Liver (tissue), 9 donors: ENCODE results near the gene DEXI. TPM values are rescaled to one million over a fixed set of nuclear protein-coding genes. Genes with fewer than 3 reads are reported as not detected.

Experiments
- DNase-seq: peaks from one replicate; pipeline ENCODE4 v3.0.0-alpha.2; 2017; ENCODE audit warnings: low spot score
- H3K27ac ChIP-seq, 2 donors: one replicate each; pipeline ENCODE4 v1.7.0; 2013; ENCODE audit warnings: inconsistent platforms in 2 of 2, low read length in 2 of 2, control low read depth in 1 of 2, low read depth in 1 of 2, mild to moderate bottlenecking in 1 of 2
- H3K27me3 ChIP-seq, 4 donors: one replicate each; pipeline versions ENCODE4 v1.6.1 to v1.7.0; 2013; ENCODE audit warnings: low read length in 3 of 4, inconsistent platforms in 1 of 4, mild to moderate bottlenecking in 1 of 4, moderate library complexity in 1 of 4; ENCODE audit not compliant: control insufficient read depth in 4 of 4, insufficient read depth in 4 of 4
- H3K36me3 ChIP-seq, 4 donors: one replicate each; pipeline versions ENCODE4 v1.6.1 to v1.7.0; 2013; ENCODE audit warnings: low read length in 3 of 4, mild to moderate bottlenecking in 3 of 4, low read depth in 1 of 4, moderate library complexity in 1 of 4; ENCODE audit not compliant: control insufficient read depth in 4 of 4, insufficient read depth in 3 of 4
- H3K4me1 ChIP-seq, 4 donors: one replicate each; pipeline versions ENCODE4 v1.6.1 to v1.7.0; 2013; ENCODE audit warnings: low read length in 3 of 4, mild to moderate bottlenecking in 3 of 4, moderate library complexity in 1 of 4; ENCODE audit not compliant: control insufficient read depth in 4 of 4, insufficient read depth in 4 of 4
- H3K4me3 ChIP-seq, 3 donors: one replicate each; pipeline versions ENCODE4 v1.6.1 to v1.7.0; 2013; ENCODE audit warnings: low read length in 3 of 3, control low read depth in 1 of 3, low read depth in 1 of 3, mild to moderate bottlenecking in 1 of 3
- H3K9ac ChIP-seq, 2 donors: one replicate each; pipeline ENCODE4 v1.7.0; 2013; ENCODE audit warnings: low read length in 2 of 2, mild to moderate bottlenecking in 2 of 2, moderate library complexity in 2 of 2, control low read depth in 1 of 2, low read depth in 1 of 2
- H3K9me3 ChIP-seq, 4 donors: one replicate each; pipeline versions ENCODE4 v1.6.1 to v1.7.0; 2013; ENCODE audit warnings: low read length in 3 of 4; ENCODE audit not compliant: control insufficient read depth in 4 of 4
- ATF3 ChIP-seq: IDR thresholded peaks from 2 replicates; pipeline ENCODE4 v1.6.1; 2016; ENCODE audit warnings: antibody characterized with exemption
- CTCF ChIP-seq: fragments of 150-350 bp; IDR thresholded peaks from 2 replicates; pipeline ENCODE4 v1.5.1; 2017; ENCODE audit warnings: improper control_type of control experiment, low read depth, low read length; ENCODE audit not compliant: missing input control
- EGR1 ChIP-seq, 2 donors: IDR thresholded peaks; 2 replicates each; pipeline ENCODE4 v1.6.1; 2016 to 2018; ENCODE audit warnings: antibody characterized with exemption in 2 of 2, low read depth in 2 of 2
- FOXA1 ChIP-seq: IDR thresholded peaks from 2 replicates; pipeline ENCODE4 v1.6.1; 2016; ENCODE audit warnings: antibody characterized with exemption
- FOXA2 ChIP-seq: IDR thresholded peaks from 2 replicates; pipeline ENCODE4 v1.6.1; 2016; ENCODE audit warnings: antibody characterized with exemption
- GABPA ChIP-seq, 2 donors: IDR thresholded peaks in 1 of 2; conservative IDR thresholded peaks in 1 of 2; 2 replicates each; pipeline ENCODE4 v1.6.1; 2016; ENCODE audit warnings: antibody characterized with exemption in 2 of 2, mild to moderate bottlenecking in 1 of 2, moderate library complexity in 1 of 2
- HNF4A ChIP-seq, 2 donors: conservative IDR thresholded peaks; 2 replicates each; pipeline ENCODE4 v1.6.1; 2016; ENCODE audit warnings: antibody characterized with exemption in 2 of 2, mild to moderate bottlenecking in 2 of 2
- HNF4G ChIP-seq: IDR thresholded peaks from 2 replicates; pipeline ENCODE4 v1.6.1; 2016; ENCODE audit warnings: antibody characterized with exemption
- JUND ChIP-seq, 2 donors: IDR thresholded peaks; 2 replicates each; pipeline ENCODE4 v1.6.1; 2016; ENCODE audit warnings: antibody characterized with exemption in 2 of 2
- MAX ChIP-seq: IDR thresholded peaks from 2 replicates; pipeline ENCODE4 v1.6.1; 2016; ENCODE audit warnings: antibody characterized with exemption
- NR2F2 ChIP-seq: IDR thresholded peaks from 2 replicates; pipeline ENCODE4 v1.6.1; 2016; ENCODE audit warnings: antibody characterized with exemption
- RAD21 ChIP-seq, 2 donors: IDR thresholded peaks; 2 replicates each; pipeline ENCODE4 v1.6.1; 2016; ENCODE audit warnings: antibody characterized with exemption in 2 of 2, mild to moderate bottlenecking in 2 of 2
- RXRA ChIP-seq, 2 donors: IDR thresholded peaks; 2 replicates each; pipeline ENCODE4 v1.6.1; 2017 to 2018; ENCODE audit warnings: antibody characterized with exemption in 2 of 2, mild to moderate bottlenecking in 1 of 2
- SP1 ChIP-seq: IDR thresholded peaks from 2 replicates; pipeline ENCODE4 v1.6.1; 2018; ENCODE audit warnings: antibody characterized with exemption, mild to moderate bottlenecking
- TAF1 ChIP-seq: conservative IDR thresholded peaks from 2 replicates; pipeline ENCODE4 v1.6.1; 2016; ENCODE audit warnings: antibody characterized with exemption, mild to moderate bottlenecking
- YY1 ChIP-seq: IDR thresholded peaks from 2 replicates; pipeline ENCODE4 v1.6.1; 2016; ENCODE audit warnings: antibody characterized with exemption, mild to moderate bottlenecking
- ZBTB33 ChIP-seq: IDR thresholded peaks from 2 replicates; pipeline ENCODE4 v1.6.1; 2016; ENCODE audit warnings: antibody characterized with exemption
- WGBS: extraction: QIAGEN DNeasy Blood & Tissue Kit; methylation state at CpG from one replicate; pipeline ENCODE4 v1.1.7; 2013; 5-methylcytosine and 5-hydroxymethylcytosine counted together
- polyA plus RNA-seq, 2 donors: library from polyadenylated mRNA; stranded (reverse) in 1 of 2; unstranded in 1 of 2; fragments of 200-250 nt in 1 of 2; fragments of >200 nt in 1 of 2; fragmentation: Nextera tagmentation in 1 of 2; extraction: Ambion mirVana in 1 of 2; gene quantifications; one replicate each; pipeline versions ENCODE4 v1.2.1 to v1.2.3, GENCODE V29; 2013 to 2015
- total RNA-seq, 2 donors: library from RNA; depleted of rRNA; stranded (reverse); fragments of >200 nt; gene quantifications; one replicate each; pipeline ENCODE4 v1.2.3, GENCODE V29; 2014
- donor health status: healthy.
- donor health status: healthy.
- donor health status: healthy.
- donor health status: healthy.
- donor health status: healthy.

Gene DEXI
- total and polyA plus RNA-seq, 4 donors, result 13.6 to 69.9 (median 41.8) TPM

GRCh38 chr16:10922328-10923145 is 19.7 kb downstream of the DEXI start (continued):
- TF ChIP-seq ATF3 (no peak), FOXA2 (no peak), CTCF (no peak), TAF1 (no peak), EGR1 (IDR thresholded peaks at IDR 0.05; ENCODE audit: low read depth in 2 of 2) (no peak), RXRA (IDR thresholded peaks at IDR 0.05) (peak; percentile 58 to 78), NR2F2 (no peak)

GRCh38 chr16:10921536-10922327 is 20.5 kb downstream of the DEXI start:
- Histone ChIP-seq H3K4me1 (peaks cover 13 to 67% (median 61%) of the 10 kb centered on the region in 4 donors), H3K4me3 (no peak overlapping the region)
- WGBS, result 39% methylated on average over 10 of the region's 10 CpGs

GRCh38 chr16:10920726-10921427 is 21.4 kb downstream of the DEXI start:
- Histone ChIP-seq H3K4me1 (peaks cover 16 to 62% (median 54%) of the 10 kb centered on the region in 4 donors), H3K27me3 (no peaks in the 10 kb centered on the region), H3K4me3 (no peak overlapping the region), H3K36me3 (peaks cover 0 to 8% (median 2%) of the 10 kb centered on the region in 4 donors), H3K27ac (peak overlapping the region; percentile 68 to 86), H3K9ac (no peak overlapping the region), H3K9me3 (no peaks in the 10 kb centered on the region)
- no peak for DNase-seq
- 30% methylated on average over 15 of the region's 15 CpGs for WGBS
- TF ChIP-seq ATF3, result no peak
- no peak for TF ChIP-seq FOXA1
- TF ChIP-seq SP1, result peak; percentile 29
- TF ChIP-seq EGR1 (IDR thresholded peaks at IDR 0.05; ENCODE audit: low read depth in 2 of 2), result no peak
- TF ChIP-seq RAD21 (IDR thresholded peaks at IDR 0.05), result peak in 1 of 2 donors; percentile 7
- no peak for TF ChIP-seq JUND (IDR thresholded peaks at IDR 0.05)
- TF ChIP-seq CTCF, result no peak
- TF ChIP-seq GABPA (IDR thresholded peaks at IDR 0.05 in 1 of 2, conservative IDR thresholded peaks at IDR 0.05 in 1 of 2), result no peak
- TF ChIP-seq ZBTB33, result no peak
- TF ChIP-seq RXRA (IDR thresholded peaks at IDR 0.05), result peak in 1 of 2 donors; percentile 47
- TF ChIP-seq FOXA2, result no peak
- no peak for TF ChIP-seq YY1
- peak in 1 of 2 donors; percentile 18 for TF ChIP-seq HNF4A (conservative IDR thresholded peaks at IDR 0.05)
- no peak for TF ChIP-seq MAX
- TF ChIP-seq HNF4G, result no peak
- TF ChIP-seq NR2F2, result no peak
- TF ChIP-seq TAF1, result no peak

More at GRCh38 chr16:10921536-10922327, 20.5 kb downstream of the DEXI start:
- Histone ChIP-seq H3K9ac (no peak overlapping the region), H3K27me3 (no peaks in the 10 kb centered on the region), H3K9me3 (no peaks in the 10 kb centered on the region), H3K36me3 (peaks cover 0 to 9% (median 2%) of the 10 kb centered on the region in 4 donors), H3K27ac (peak overlapping the region; percentile 68 to 86)
- TF ChIP-seq YY1, result peak; percentile 25
- TF ChIP-seq GABPA (IDR thresholded peaks at IDR 0.05 in 1 of 2, conservative IDR thresholded peaks at IDR 0.05 in 1 of 2), result no peak
- peak in 1 of 2 donors; percentile 7 for TF ChIP-seq RXRA (IDR thresholded peaks at IDR 0.05)
- DNase-seq, result no peak
